AG09309 (cell line): Measurements from ENCODE around the gene EYA4.

Source experiments
- DNase-seq: peaks from one replicate; pipeline ENCODE4 v3.0.0-alpha.2; 2010; ENCODE audit warnings: low read depth
- H3K4me3 ChIP-seq: 2 replicates; pipeline ENCODE4 v1.5.1; 2011; ENCODE audit warnings: mild to moderate bottlenecking, low read depth, low read length, moderate library complexity; ENCODE audit not compliant: control insufficient read depth
- CTCF ChIP-seq: IDR thresholded peaks from 2 replicates; pipeline ENCODE4 v1.5.1; 2011; ENCODE audit warnings: mild to moderate bottlenecking, low read depth, low read length, inconsistent platforms; ENCODE audit not compliant: insufficient read depth, control insufficient read depth; ENCODE audit errors: missing control alignments

EYA4 gene

GRCh38 chr6:133277228-133277899 is 36.2 kb downstream of the EYA4 start:
- H3K4me3 ChIP-seq = no peak overlapping the region
- no peak for DNase-seq
- no peak for TF ChIP-seq CTCF

GRCh38 chr6:133277900-133278545 is 36.9 kb downstream of the EYA4 start:
- TF ChIP-seq CTCF = no peak

GRCh38 chr6:133286765-133287164 is 45.6 kb downstream of the EYA4 start:
- TF ChIP-seq CTCF = peak; percentile 37
- no peak for DNase-seq
- H3K4me3 ChIP-seq = no peak overlapping the region

More at GRCh38 chr6:133277900-133278545, 36.9 kb downstream of the EYA4 start:
- DNase-seq = no peak
- no peak overlapping the region for H3K4me3 ChIP-seq

GRCh38 chr6:133288662-133289061 is 47.5 kb downstream of the EYA4 start:
- no peak overlapping the region for H3K4me3 ChIP-seq
- TF ChIP-seq CTCF = no peak
- no peak for DNase-seq

GRCh38 chr6:133289733-133290306 is 48.7 kb downstream of the EYA4 start:
- no peak for TF ChIP-seq CTCF
- H3K4me3 ChIP-seq = no peak overlapping the region
- DNase-seq = no peak

- no peak for DNase-seq
- TF ChIP-seq CTCF = no peak
These were observed 49.8 kb downstream of the EYA4 start for GRCh38 chr6:133290930-133291329.

More at GRCh38 chr6:133290930-133291329, 49.8 kb downstream of the EYA4 start:
- no peak overlapping the region for H3K4me3 ChIP-seq
